PC-3 (cell line): ENCODE results near the gene ARSD. TPM values are rescaled to one million over a fixed set of nuclear protein-coding genes. Genes with fewer than 3 reads are reported as not detected.
A peak's percentile ranks its signal among the peaks of the same experiment; 100 is the strongest.

Experiments used
- ATAC-seq: fragments of 200-7000 bp; cut with Tn5 transposase; 2 replicates; pipeline ENCODE4 v1.9.1; 2020; ENCODE audit warnings: mild to moderate bottlenecking, moderate library complexity
- BruUV-seq: library from RNA; stranded (reverse); fragments of 400-500 nt; replicated peaks from 2 replicates; lab custom pipeline; 2021; lab: Mats Ljungman, UMichigan
- CTCF ChIA-PET: fragments of 300-600 bp; sonication (Branson Sonifier 250); formaldehyde crosslinking; loops from one replicate; lab custom pipeline; 2022; ENCODE audit warnings: antibody characterized with exemption; lab: Charles Lee
- POLR2A ChIA-PET: fragments of 300-600 bp; sonication (Branson Sonifier 250); formaldehyde crosslinking; loops from one replicate; lab custom pipeline; 2022; ENCODE audit warnings: antibody characterized with exemption; ENCODE audit not compliant: unreplicated experiment; lab: Charles Lee
- DNase-seq: peaks from one replicate; pipeline ENCODE4 v3.0.0-alpha.2; 2015
- H2AFZ ChIP-seq: fragments of 300-600 bp; sonication (generic); 2 replicates; pipeline ENCODE4 v1.6.0; 2016; ENCODE audit warnings: antibody characterized with exemption, low read length
- H3F3A ChIP-seq: fragments of 300-600 bp; sonication (generic); one replicate; pipeline ENCODE4 v1.6.0; 2017; ENCODE audit warnings: antibody characterized with exemption, low read length, control low read depth, mild to moderate bottlenecking; ENCODE audit not compliant: unreplicated experiment
- H3K27ac ChIP-seq: fragments of 300-600 bp; sonication (generic); 2 replicates; pipeline ENCODE4 v1.5.1; 2016; ENCODE audit warnings: mild to moderate bottlenecking, low read length
- H3K27me3 ChIP-seq: fragments of 300-600 bp; sonication (generic); 2 replicates; pipeline ENCODE4 v1.6.1; 2016; ENCODE audit warnings: low read length, mixed read lengths
- H3K36me3 ChIP-seq: fragments of 300-600 bp; sonication (generic); 2 replicates; pipeline ENCODE4 v1.6.1; 2016; ENCODE audit warnings: low read depth, mixed run types, low read length, mixed read lengths
- H3K4me1 ChIP-seq: fragments of 300-600 bp; sonication (generic); 2 replicates; pipeline ENCODE4 v1.5.1; 2016; ENCODE audit warnings: low read length; ENCODE audit not compliant: insufficient read depth
- H3K4me2 ChIP-seq: fragments of 300-600 bp; sonication (generic); 2 replicates; pipeline ENCODE4 v1.6.0; 2016; ENCODE audit warnings: low read length
- H3K4me3 ChIP-seq: fragments of 300-600 bp; sonication (generic); 2 replicates; pipeline ENCODE4 v1.5.1; 2016; ENCODE audit warnings: mild to moderate bottlenecking, low read length, mixed read lengths
- H3K79me2 ChIP-seq: fragments of 300-600 bp; sonication (generic); 2 replicates; pipeline ENCODE4 v1.6.1; 2017; ENCODE audit warnings: low read length, mixed read lengths
- H3K9ac ChIP-seq: fragments of 300-600 bp; sonication (generic); 2 replicates; pipeline ENCODE4 v1.6.0; 2016; ENCODE audit warnings: mild to moderate bottlenecking, low read length
- H3K9me2 ChIP-seq: fragments of 300-600 bp; sonication (generic); replicated peaks from 2 replicates; pipeline ENCODE4 v1.6.1; 2016; ENCODE audit warnings: mixed run types, low read length, mixed read lengths
- H3K9me3 ChIP-seq: fragments of 300-600 bp; sonication (generic); 2 replicates; pipeline ENCODE4 v1.6.1; 2016; ENCODE audit warnings: low read length, mixed read lengths
- H4K20me1 ChIP-seq: fragments of 300-600 bp; sonication (generic); 2 replicates; pipeline ENCODE4 v1.6.1; 2016; ENCODE audit warnings: low read length, mixed read lengths
- CTCF ChIP-seq: fragments of 300-600 bp; sonication (generic); conservative IDR thresholded peaks from 2 replicates; pipeline ENCODE4 v1.5.1; 2017; ENCODE audit warnings: antibody characterized with exemption, low read depth, mild to moderate bottlenecking, low read length
- EZH2 ChIP-seq: fragments of 300-600 bp; sonication (generic); IDR thresholded peaks from one replicate; pipeline ENCODE4 v1.6.1; 2017; ENCODE audit warnings: antibody characterized with exemption, mild to moderate bottlenecking, low read length; ENCODE audit not compliant: unreplicated experiment
- EZH2phosphoT487 ChIP-seq: fragments of 300-600 bp; sonication (generic); IDR thresholded peaks from 2 replicates; pipeline ENCODE4 v1.6.1; 2018; ENCODE audit warnings: mild to moderate bottlenecking, antibody characterized with exemption, low read length, borderline replicate concordance
- intact Hi-C: fragments of 100-400 bp; cut with micrococcal nuclease; formaldehyde crosslinking; loops from 2 replicates; pipeline ENCODE4 v1.9.0; 2023
- total RNA-seq: library from RNA; depleted of rRNA; stranded (reverse); fragments of >200 nt; gene quantifications from 2 replicates; pipeline ENCODE4 v1.2.3, GENCODE V29; 2014

The ARSD gene
- total RNA-seq, 1 experiment from 2014 or later: 13.8 TPM

- no peak for TF ChIP-seq EZH2phosphoT487
- TF ChIP-seq EZH2: no peak
- TF ChIP-seq CTCF: no peak
- DNase-seq (no peak), ATAC-seq (no peak)
- Histone ChIP-seq H3K4me1 (no peaks in the 10 kb centered on the region), H2AFZ (no peak overlapping the region), H4K20me1 (no peaks in the 10 kb centered on the region), H3K9ac (no peak overlapping the region), H3K4me3 (no peak overlapping the region), H3K4me2 (no peak overlapping the region), H3K9me2 (no peaks in the 10 kb centered on the region), H3K9me3 (no peaks in the 10 kb centered on the region), H3K27me3 (no peaks in the 10 kb centered on the region), H3K27ac (no peak overlapping the region), H3K36me3 (no peaks in the 10 kb centered on the region), H3K79me2 (no peaks in the 10 kb centered on the region), H3F3A (no peaks in the 10 kb centered on the region)
- intact Hi-C loops: no loop called here
- ChIA-PET CTCF (no interaction called here), POLR2A (no interaction called here)
- no TSS peak for BruUV-seq
These were observed 11.4 kb downstream of the ARSD start for GRCh38 chrX:2917767-2918166.

GRCh38 chrX:2913118-2913517 lies 16.0 kb downstream of the ARSD start:
- Histone ChIP-seq H3K4me1 (no peaks in the 10 kb centered on the region), H3K36me3 (no peaks in the 10 kb centered on the region), H3F3A (no peaks in the 10 kb centered on the region), H4K20me1 (no peaks in the 10 kb centered on the region), H3K9me3 (no peaks in the 10 kb centered on the region), H3K27me3 (no peaks in the 10 kb centered on the region), H3K9me2 (no peaks in the 10 kb centered on the region), H2AFZ (no peak overlapping the region), H3K4me3 (no peak overlapping the region), H3K9ac (no peak overlapping the region), H3K4me2 (no peak overlapping the region), H3K27ac (no peak overlapping the region), H3K79me2 (no peaks in the 10 kb centered on the region)
- POLR2A ChIA-PET: no interaction called here
- intact Hi-C loops: no loop called here
- CTCF ChIA-PET: no interaction called here
- BruUV-seq: no TSS peak
- TF ChIP-seq EZH2phosphoT487 (no peak), CTCF (peak; percentile 48; the same call in 1 of the 2 replicates), EZH2 (no peak)
- peak; percentile 15 for DNase-seq
- ATAC-seq: no peak

GRCh38 chrX:2910109-2910508 lies 19.0 kb downstream of the ARSD start:
- H3K27ac ChIP-seq: no peak overlapping the region
- no peaks in the 10 kb centered on the region for H3K9me3 ChIP-seq
- no peaks in the 10 kb centered on the region for H3K79me2 ChIP-seq
- H3K36me3 ChIP-seq: no peaks in the 10 kb centered on the region
- no peak overlapping the region for H3K9ac ChIP-seq
- H3K9me2 ChIP-seq: no peaks in the 10 kb centered on the region
- ATAC-seq: no peak
- H3K4me2 ChIP-seq: no peak overlapping the region
- H2AFZ ChIP-seq: no peak overlapping the region
- no TSS peak for BruUV-seq
- intact Hi-C loops: no loop called here
- no peak for DNase-seq
- CTCF ChIA-PET: no interaction called here
- H3K4me1 ChIP-seq: no peaks in the 10 kb centered on the region
- no peaks in the 10 kb centered on the region for H3F3A ChIP-seq
- H3K27me3 ChIP-seq: no peaks in the 10 kb centered on the region
- POLR2A ChIA-PET: no interaction called here
- no peaks in the 10 kb centered on the region for H4K20me1 ChIP-seq
- H3K4me3 ChIP-seq: no peak overlapping the region
- TF ChIP-seq CTCF (no peak), EZH2 (no peak), EZH2phosphoT487 (no peak)
